MM.1S (cell line): ENCODE results near the gene PCED1B.

ENCODE experiments used
- EZH2 ChIP-seq: fragments of 300-600 bp; sonication (generic); optimal IDR thresholded peaks from 2 replicates; pipeline ENCODE3; 2017; ENCODE audit warnings: low read depth, mild to moderate bottlenecking, antibody characterized with exemption, low read length, mixed read lengths
- TF ChIP-seq, protein P1 (sequence below): fragments of 300-600 bp; sonication (generic); IDR thresholded peaks from 2 replicates; pipeline ENCODE4 v1.5.1; 2016; ENCODE audit warnings: antibody characterized with exemption, low read length, mixed read lengths

DNA sequence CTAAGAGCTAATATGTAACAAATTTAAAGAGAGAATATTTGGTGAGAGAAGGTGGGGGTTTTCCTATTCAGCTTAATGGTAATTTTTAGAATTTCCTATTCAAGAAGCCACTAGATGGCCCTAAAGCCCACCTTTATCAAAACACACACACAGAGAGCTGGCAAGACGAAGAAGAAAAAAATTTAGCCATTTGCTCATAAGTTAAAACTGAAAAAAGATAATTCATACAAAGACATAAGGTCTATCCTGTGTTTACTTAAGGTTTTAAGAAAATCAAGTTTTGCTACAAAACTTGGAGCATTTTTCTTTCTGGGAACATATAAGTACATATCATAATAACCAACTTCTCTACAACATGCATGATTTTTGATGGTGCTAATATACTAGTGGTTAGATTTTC lies 46.8 kb upstream of the PCED1B start:
- TF ChIP-seq, protein P1, sequence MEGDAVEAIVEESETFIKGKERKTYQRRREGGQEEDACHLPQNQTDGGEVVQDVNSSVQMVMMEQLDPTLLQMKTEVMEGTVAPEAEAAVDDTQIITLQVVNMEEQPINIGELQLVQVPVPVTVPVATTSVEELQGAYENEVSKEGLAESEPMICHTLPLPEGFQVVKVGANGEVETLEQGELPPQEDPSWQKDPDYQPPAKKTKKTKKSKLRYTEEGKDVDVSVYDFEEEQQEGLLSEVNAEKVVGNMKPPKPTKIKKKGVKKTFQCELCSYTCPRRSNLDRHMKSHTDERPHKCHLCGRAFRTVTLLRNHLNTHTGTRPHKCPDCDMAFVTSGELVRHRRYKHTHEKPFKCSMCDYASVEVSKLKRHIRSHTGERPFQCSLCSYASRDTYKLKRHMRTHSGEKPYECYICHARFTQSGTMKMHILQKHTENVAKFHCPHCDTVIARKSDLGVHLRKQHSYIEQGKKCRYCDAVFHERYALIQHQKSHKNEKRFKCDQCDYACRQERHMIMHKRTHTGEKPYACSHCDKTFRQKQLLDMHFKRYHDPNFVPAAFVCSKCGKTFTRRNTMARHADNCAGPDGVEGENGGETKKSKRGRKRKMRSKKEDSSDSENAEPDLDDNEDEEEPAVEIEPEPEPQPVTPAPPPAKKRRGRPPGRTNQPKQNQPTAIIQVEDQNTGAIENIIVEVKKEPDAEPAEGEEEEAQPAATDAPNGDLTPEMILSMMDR = peak; percentile 57
- no peak for TF ChIP-seq EZH2
